Activated CD4-positive, alpha-beta T cell treated with anti-CD3 and anti-CD28 coated beads for 24 hours (primary cell): Measurements from ENCODE around the gene CH25H.

ENCODE experiments used
- DNase-seq, 2 donors: peaks; one replicate each; pipeline ENCODE4 v3.0.0-alpha.2; 2020; ENCODE audit warnings: low read depth in 2 of 2

Gene CH25H

DNA sequence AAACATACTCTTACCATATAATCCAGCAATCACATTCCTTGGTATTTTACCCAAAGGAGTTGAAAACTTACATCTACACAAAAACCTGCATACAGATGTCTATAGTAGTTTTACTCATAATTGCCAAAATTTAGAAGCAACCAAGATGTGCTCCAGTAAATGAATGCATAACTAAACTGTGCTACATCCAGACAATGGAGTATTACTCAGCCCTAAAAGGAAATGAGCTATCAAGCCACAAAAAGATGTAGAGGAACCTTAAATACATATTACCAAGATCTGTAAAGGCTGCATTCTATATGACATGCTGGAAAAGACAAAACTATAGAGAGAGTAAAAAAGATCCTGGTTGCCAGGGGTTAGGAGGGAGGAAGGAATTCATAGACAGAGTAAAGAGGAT is 21.8 kb upstream of the CH25H start:
- DNase-seq: no peak

DNA sequence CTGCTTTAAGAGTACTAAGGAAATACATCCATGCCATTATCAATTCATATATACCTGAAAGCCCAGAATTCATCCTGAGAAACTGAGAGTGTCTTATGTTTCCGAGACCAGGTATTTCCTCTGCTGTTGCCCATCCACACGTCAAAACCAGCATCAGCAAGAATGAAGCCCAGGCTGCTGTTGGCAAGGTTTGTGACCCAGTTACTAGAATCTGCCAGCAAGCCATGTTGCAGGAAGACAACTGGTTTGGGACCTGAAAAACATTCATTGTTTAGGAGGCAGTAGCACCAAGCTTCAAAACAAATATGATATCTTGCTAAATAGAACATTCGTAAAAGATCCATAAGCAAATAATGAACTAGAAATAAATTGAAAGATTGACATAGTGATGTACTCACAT is 21.0 kb upstream of the CH25H start:
- DNase-seq: no peak

DNA sequence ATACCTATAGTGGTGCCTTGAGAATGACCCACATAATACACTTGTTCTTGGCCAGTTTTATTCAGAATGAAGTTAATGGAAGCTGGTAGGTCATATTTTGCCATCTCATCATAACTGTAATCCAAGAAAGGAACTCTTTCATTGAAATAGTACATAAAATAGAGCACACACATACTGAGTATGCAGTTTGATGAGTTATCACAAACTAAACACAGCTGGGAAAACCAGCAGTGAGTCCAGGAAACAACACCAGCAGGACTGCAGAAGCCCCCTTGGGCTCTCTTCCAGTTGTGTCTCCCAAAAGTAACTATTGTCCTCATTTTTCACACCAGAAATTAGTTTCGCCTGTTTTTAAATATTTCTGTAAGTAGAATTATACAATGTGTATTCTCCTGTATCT is 19.8 kb upstream of the CH25H start:
- DNase-seq: no peak

DNA sequence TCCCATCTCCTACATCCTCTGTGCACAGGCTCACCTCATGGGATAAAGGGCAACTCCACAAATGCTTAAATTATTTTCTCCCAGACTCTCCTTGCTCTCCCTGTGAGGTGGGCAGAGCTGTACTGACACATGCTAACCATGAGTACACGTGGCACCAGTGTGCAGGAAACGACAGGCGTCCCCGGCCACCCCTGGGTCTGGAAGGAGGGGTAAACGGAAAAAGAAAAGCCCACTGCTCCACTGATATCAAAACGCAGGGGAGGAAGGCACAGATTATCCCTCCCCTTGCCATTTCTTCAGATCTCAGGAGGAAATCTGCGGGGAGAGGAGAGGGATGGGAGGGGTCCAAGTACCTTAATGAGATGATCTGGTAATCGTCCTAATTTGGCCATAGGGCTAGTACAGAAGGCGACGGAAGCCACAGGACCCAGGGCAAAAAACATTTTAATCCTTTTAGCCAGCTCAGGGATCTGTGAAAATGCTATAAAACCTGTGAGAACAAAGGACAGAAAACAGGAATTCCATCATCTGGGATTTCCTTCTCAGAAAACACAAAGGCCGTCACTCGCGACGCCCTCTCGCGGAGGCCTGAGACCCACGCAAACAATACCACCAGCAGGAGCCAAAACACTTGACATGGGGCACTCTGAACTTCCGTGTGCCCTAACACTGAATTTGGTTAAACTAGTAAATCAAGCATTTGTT is 17.8 kb upstream of the CH25H start:
- DNase-seq: no peak

DNA sequence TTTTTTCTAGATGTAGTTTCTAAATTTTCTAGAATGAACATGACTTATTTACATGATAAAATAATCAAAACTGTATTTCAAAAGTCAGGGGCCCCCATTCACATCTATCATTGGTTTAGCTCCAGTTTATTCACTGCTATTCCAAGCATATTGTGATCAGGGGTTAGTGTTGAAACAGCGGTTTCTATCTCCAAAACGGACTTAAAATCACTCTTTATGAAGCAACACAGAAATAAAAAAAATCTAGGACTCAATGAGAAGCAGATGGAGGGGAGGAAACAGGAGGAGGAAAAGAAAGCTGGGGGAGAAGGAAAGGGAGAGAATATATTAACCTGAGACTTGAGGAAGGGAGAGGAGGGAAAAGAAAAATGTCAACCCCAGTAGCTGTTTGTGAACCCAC is 14.8 kb upstream of the CH25H start:
- no peak for DNase-seq

DNA sequence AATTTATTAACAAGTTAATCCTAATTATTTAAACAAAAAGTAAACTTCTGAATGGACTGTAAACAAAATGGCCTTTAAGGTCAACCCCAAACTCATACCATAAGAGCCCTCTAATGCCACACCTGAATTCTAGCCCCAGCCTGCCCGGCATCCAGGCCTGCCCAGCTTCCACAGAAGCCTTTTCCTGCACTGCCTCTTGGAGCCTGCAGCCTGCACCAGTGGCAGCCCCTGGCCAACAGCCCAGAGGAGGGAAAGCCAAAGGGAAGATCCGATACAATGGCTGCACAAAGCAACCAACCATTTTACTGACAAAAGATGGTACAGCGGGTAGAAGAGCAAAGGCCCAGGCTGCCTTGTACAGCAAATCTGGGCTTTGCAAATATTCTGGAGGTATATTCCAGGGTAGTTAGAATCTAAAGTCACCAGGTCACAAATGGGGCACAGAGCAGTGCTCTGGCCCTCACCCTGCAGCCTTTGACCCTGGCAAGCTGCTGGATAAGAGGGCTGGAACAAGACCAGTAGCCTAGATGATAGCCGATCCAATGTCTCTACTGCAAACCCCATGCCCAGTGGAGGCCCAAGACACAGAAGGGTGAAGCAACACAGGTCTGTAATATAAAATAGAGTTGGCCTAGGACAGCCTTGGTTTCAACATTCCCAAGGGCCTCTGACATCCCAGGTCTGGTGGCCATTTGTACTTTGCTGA is 12.5 kb upstream of the CH25H start:
- DNase-seq: no peak

DNA sequence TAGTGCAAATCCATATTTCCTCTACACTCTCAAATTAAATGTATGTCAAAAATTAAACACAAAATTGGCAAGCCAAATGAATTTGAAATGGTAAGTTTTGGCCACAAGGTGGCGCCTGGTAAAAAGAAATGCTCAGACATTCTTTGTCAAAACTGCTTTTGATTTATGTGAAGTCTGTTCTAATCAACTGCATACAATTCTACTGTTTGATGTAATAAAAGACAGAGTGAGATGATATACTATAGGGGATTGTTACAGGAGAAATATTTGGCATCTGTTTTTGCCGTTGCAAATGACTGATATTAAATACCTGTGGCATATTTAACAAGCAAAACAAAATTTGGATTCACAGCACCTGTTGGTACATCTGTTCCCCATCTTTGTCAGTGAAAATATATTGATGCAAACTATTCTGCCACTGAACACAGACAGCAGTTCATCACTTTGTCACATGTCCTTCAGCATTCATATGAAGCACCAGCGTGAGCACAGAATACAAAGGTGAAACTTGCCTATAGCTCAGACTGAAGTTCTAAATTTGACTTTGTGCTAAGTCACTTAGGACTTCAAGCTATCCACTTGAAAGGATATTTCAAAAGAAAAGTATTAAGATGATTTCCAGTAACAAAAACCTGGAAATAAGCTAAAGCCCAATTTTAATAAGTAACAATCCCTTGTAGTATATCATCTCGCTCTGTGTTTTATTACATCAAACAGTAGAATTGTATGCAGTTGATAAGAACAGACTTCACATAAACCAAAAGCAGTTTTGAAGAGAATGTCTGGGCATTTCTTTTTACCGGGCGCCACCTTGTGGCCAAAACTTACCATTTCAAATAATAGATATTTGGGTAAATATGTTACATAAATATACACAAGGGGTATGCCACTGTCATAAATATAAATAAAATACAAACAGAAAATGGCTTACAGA is 10.2 kb upstream of the CH25H start:
- peak; percentile 45 to 58 for DNase-seq

DNA sequence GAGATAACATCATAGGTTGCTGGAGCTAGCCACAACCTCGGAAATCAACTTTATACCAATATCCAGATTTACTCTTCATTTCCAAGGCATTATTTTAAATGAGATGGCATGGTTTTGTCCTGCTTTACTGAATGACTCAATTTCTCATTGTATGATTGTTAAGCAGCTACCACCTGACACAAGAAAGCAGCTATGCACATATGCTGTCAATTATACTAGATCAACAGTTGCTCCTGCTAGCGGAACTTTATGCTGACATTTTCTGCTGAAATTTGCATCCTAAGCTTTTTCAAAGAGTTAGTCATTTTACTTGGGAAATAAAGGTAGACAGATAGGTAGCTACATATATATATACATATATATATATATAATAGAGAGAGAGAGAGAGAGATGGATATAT is 8.9 kb upstream of the CH25H start:
- DNase-seq: no peak

DNA sequence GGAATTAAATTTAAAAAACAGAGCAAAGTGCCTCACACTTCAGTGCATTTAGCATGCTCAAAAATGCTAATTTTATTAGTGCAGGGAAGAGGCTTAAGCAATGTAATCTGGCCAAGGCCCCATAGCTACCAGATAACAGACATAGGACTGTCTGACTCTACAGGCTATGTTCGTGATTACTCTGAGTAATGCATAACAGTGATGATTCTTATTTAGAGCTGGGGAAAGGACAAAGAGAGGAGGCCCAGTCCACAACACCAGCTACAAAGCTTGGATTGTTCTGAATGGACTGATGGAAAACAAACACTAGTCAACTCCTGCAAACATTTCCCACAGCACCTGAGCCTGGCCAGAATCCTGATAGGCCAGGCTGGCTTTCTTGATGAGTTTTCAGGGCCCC is 8.4 kb upstream of the CH25H start:
- DNase-seq: no peak

DNA sequence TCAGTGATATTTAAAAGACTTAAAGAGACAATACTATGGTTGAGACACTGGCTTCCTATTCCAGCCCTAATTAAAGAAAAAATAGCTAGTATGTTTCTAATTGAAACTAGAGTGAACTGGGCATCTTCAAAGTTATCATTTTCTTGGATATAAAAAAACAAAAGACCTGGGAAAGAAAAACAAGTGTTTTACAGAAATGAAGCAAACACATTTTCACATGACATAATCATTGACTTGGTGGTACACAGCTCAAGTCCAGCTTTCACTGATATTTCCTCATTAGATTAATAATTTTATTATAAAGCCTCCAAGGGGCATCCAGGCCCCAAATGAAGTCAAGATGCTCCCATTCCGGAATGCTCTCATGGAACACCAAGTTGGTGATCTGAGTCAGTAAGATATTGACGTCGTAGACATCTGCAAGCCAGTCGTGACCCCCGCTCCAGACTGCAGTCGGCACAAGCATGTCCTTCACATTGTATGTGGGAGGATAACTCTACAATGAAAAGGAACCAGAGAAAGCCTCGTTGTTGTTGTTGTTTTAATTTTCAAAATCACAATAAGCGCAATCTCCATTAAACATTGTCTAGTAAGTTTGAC is 7.5 kb upstream of the CH25H start:
- no peak for DNase-seq

DNA sequence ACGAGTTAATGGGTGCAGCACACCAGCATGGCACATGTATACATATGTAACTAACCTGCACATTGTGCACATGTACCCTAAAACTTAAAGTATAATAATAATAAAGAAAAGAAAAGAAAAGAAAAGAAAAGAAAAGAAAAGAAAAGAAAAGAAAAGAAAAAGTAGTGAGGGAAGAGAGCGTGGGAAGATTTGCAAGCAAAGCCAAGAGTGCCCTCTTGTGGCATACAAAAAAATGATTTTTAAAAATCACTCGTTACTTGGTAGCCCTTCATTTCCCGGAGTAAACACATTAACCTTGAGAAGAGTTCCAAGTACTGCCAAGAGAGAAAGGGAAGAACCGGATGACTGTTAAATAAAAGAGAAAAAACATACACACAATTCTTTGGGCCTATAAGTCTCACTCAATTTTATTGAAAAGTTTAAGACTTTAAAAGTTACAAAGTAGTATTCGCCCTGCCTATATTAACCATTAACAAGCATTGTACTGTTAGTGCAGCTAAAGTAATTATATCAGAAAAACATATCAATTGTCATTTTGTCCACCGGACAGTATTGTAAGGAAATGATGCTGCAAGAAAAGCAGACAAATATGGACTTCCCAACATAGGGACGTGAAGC is 6.2 kb upstream of the CH25H start:
- no peak for DNase-seq

DNA sequence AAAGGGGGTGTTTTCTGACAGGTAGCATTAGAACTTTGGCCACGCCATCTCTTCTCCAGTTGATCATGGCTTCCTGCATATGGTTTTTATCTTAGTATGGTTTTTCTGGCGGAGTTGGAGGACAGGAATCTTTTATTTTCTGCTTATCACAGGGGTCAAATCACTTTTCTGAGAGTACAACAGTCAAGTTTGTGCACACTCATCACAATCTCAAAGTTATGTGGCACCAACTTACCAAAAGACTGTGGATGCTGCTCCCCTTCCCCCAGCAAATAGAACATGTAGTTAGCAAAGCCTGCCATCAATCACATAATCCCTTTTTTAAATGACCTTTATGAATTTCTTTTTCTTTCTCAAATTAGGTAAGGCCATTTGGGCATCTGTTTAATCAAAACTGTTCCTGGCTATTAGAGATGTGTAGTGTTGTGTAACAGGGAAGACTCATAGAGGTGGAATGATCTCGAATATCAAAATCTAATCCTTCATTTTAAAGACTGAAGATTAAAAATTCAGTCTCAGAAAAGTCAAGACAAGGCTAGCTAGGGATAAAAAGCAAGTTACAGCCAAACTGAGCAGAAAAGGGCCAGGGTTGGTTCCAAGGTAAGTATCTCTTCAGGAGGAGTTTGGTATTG is 3.8 kb upstream of the CH25H start:
- no peak for DNase-seq

DNA sequence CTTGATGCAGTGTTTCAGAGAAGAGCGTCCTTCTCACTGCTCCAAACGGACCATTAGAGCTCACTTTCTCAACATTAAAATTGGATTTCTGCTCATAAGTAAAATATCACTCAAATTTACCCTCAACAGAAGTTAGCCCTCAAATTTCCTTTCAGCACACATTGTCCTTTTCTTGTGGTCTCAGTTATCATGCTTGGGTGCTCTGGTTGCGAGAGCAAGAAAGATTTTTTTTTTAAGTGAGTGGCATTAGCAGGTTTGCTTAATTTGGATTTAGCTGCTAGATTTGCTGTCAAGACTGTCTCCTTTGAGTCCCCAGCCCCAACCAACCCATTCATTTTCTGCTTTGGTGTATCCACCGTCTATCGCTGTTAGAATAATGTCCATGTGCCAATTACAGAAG is 2.6 kb upstream of the CH25H start:
- no peak for DNase-seq

DNA sequence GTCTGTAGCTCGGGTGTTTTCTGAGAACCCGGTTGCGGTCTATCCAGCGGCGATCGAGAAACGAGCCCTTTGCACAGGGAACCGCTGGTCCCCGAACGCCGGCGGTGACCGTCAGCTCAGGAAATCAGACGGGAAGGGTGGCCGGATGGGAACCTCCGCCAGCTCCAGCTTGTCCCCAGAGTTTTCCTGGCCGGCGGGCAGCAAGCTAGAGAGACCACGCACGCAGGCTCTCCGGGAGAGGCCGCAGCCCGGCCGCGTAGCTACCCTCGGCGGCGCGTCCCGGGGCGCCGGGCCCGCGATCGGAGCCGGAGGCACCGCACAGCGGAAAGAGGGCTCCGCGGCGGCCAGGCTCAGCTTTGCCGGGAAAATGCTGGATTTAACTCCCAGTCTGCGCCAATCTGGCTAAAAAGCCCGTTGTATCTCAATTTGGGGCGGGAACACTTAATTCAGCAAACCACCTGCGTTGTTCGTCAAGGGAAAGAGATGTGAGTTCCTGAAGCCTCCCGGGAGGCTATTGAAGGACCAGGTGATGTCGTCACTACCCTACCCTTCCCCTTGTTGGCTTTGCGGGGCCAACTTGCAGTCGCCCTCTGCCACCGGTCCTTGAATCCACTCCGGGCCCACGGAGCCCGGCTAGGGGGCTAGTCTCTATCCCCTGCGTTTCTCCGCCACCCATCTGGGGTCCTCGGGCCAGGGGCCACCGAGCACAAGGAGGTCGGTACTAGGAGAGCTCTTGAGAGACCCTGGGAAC is 859 bp upstream of the CH25H start:
- no peak for DNase-seq

DNA sequence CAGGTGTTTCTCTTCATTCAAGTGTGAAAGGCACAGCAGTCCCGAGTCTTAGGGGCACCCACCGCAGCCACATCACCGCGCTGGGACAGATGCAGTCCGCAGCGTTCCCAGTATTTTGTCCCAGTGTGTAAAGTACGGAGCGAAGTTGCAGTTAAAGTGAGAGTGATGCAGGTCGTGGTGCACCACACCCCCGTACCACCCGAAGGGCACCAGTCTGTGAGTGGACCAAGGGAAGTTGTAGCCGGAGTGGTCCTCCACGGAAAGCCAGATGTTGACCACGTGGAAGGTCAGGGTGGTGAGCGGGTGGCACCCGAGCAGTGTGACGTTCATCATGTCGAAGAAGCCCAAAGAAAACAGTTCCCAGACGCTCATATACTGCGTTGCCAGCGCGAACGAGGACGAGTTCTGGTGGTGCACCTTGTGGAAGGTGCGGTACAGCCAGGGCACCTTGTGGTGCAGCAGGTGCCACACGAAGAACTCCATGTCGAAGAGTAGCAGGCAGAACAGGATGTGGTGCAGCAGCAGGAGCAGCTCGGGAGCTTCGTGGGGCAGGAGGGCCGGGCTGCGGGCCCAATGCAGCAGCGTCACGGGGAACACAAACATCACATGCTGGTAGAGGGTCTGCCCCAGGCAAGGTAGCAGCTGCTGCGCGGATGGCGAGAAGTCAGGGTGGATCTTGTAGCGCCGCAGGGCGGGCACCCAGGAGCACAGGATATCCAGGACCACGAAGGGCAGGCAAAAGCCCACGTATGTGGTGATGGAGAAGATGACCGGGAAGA is 526 bp downstream of the CH25H start:
- no peak for DNase-seq

DNA sequence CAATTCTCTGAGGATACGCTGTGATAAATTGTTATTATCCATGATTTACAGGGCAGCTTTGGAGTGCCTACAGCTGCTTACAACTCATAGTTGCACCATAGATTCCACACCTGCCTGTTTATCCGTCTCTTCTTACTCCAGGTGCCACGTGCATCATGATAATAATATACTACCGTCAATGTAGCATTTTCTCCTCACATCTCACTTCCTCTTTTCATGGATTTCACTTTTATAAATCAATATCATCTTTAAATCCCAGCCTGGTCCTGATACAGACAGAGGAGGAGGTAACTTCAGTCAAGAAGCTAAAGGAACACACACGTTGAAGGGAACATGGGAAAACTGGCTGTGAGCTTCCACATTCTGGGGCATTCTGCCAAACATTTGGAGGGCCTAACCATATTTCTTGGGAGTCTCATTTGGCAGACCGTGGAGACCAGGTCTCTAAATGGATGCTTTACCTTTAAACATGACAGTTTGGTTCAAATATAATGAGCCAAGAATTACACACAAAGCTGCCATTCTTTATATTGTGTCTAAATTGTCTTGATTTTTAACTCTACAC is 2.4 kb downstream of the CH25H start:
- DNase-seq: no peak

DNA sequence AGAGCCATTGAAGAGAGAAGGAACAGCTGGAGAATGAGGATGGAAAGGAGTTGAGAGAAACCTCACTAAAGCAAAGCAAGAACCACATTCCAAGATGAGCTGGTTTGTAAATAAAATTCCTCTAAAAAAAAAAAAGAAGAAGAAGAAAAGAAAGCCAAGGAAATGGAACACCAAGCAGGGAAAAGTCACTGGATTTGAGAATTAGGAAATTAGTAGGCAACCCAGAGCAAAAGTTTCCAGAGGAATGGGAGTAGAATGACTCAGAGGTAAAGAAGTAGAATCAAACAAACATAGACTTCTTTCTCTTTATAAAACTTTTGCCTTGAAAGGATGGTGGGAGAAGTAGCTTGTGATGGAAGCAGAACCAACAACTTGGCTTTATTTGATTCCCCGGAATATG is 3.9 kb downstream of the CH25H start:
- DNase-seq: no peak

DNA sequence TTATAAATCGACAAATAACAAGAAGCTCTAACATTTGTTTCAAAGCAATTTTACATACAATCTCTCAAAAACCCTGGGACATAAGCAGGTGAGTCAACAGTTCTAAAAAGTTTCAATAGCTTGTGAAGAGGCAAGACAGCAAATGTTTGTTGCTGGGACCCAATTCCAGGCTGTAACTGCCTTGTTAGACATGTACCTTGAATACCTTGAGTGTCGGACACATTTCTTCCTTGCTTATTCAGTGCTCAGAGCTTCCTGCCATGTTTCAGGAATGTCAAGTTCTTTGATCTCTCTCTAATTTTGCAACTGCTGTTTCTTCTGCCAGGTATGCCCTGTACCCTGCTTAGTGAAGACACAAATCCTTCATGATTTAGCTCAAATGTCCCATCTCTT is 5.1 kb downstream of the CH25H start:
- no peak for DNase-seq

DNA sequence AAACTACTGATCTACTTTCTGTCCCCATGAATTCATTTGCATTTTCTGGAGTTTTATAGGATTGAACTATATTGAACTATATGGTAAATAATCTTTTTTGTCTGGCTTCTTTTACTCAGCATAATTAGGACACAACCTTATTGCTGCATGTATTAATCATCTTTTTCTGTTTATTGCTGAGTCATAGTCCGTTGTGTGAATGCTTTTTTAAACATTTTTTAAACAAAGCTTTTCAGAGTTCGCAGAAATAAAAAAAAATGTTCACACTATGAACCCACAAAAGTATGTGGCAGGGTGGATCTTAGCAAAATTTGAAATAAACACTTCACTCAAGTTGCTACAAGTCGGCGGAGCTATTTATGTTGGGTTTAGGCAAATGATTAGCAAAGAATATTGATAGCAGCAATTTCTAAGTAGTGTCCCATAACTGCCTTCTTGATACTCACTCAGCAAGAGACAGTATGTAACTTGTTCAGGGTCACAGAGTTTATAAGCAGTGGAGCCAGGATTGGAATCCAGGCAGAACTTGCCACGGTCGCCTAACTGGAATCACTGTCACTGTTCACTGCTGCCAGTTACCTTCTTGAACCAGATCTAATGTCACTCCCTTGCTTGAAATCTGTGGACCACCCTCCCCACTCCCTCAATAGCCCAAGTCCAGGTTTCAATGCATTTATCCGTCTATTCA is 5.6 kb downstream of the CH25H start:
- no peak for DNase-seq
